Pons (tissue), 1 donor: ENCODE measurements around the gene FRA10AC1.

Source experiments
- DNase-seq: peaks from one replicate; pipeline ENCODE4 v3.0.0-alpha.2; 2016; ENCODE audit warnings: low spot score

Gene FRA10AC1

GRCh38 chr10:93702210-93703001 lies at the start of gene FRA10AC1:
FRA10AC1 (minus strand) TSS chr10:93702592; CDS start chr10:93700106, 2,486 bp downstream.
- peak; percentile 87 for DNase-seq

GRCh38 chr10:93751832-93752231 lies 49.4 kb upstream of the FRA10AC1 start:
- no peak for DNase-seq

- no peak for DNase-seq
Observed at GRCh38 chr10:93751124-93751523, 48.7 kb upstream of the FRA10AC1 start.

GRCh38 chr10:93749218-93749799 lies 46.9 kb upstream of the FRA10AC1 start:
- no peak for DNase-seq

- no peak for DNase-seq
Observed at GRCh38 chr10:93746844-93747284, 44.5 kb upstream of the FRA10AC1 start.

GRCh38 chr10:93745408-93746065 lies 43.1 kb upstream of the FRA10AC1 start:
- peak; percentile 59 for DNase-seq

- DNase-seq: peak; percentile 53
Observed at GRCh38 chr10:93742633-93743349, 40.4 kb upstream of the FRA10AC1 start.

GRCh38 chr10:93741367-93741766 lies 39.0 kb upstream of the FRA10AC1 start:
- no peak for DNase-seq

GRCh38 chr10:93726024-93726423 lies 23.6 kb upstream of the FRA10AC1 start:
- no peak for DNase-seq

- DNase-seq: no peak
Observed at GRCh38 chr10:93723153-93723552, 20.8 kb upstream of the FRA10AC1 start.

- DNase-seq: no peak
Observed at GRCh38 chr10:93722550-93722949, 20.2 kb upstream of the FRA10AC1 start.

GRCh38 chr10:93719901-93720300 lies 17.5 kb upstream of the FRA10AC1 start:
- no peak for DNase-seq

GRCh38 chr10:93718937-93719725 lies 16.7 kb upstream of the FRA10AC1 start:
- DNase-seq: no peak

GRCh38 chr10:93716766-93717165 lies 14.4 kb upstream of the FRA10AC1 start:
- DNase-seq: no peak

GRCh38 chr10:93715345-93715744 lies 13.0 kb upstream of the FRA10AC1 start:
- no peak for DNase-seq

GRCh38 chr10:93712593-93712992 lies 10.2 kb upstream of the FRA10AC1 start:
- DNase-seq: no peak

- DNase-seq: no peak
Observed at GRCh38 chr10:93711891-93712290, 9.5 kb upstream of the FRA10AC1 start.

- DNase-seq: no peak
Observed at GRCh38 chr10:93710333-93710909, 8.0 kb upstream of the FRA10AC1 start.

- DNase-seq: no peak
Observed at GRCh38 chr10:93707623-93708022, 5.2 kb upstream of the FRA10AC1 start.

GRCh38 chr10:93704451-93704850 lies 2.1 kb upstream of the FRA10AC1 start:
- no peak for DNase-seq

- DNase-seq: no peak
Observed at GRCh38 chr10:93703841-93704240, 1.4 kb upstream of the FRA10AC1 start.
